ENCODE results near the gene KIF18B. TPM values are rescaled to one million over a fixed set of nuclear protein-coding genes. Genes with fewer than 3 reads are reported as not detected.
A peak's percentile ranks its signal among the peaks of the same experiment; 100 is the strongest.

Gene KIF18B
- 87.3 and 93.1 TPM in 2 replicates for total RNA-seq
- long read RNA-seq, partial matches to known transcripts, result 1 of 7 reads
- long read RNA-seq, other reads (novel, unspliced or antisense), result 6 of 7 reads

- Mint-ChIP-seq H3K27me3 (ENCODE audit: low read depth) (no peaks in the 10 kb centered on the region), H3K4me1 (peaks cover 25% of the 10 kb centered on the region), H3K27ac (ENCODE audit: unreplicated experiment) (peak within 1 kb of the TSS; percentile 94), H3K9me3 (no peaks in the 10 kb centered on the region), H3K4me3 (peak within 1 kb of the TSS; percentile 92), H3K36me3 (ENCODE audit: low read depth) (peaks cover 9% of the 10 kb centered on the region)
- peak; percentile 88 for DNase-seq (ENCODE audit: low read depth, low spot score)
- peak; percentile 15 for TF ChIP-seq CTCF (conservative IDR thresholded peaks at IDR 0.05)
Measured at GRCh38 chr17:44947461-44948314, at the start of gene KIF18B. Gene KIF18B, minus strand, starts transcription at chr17:44947773. Its CDS starts 11,429 bp downstream, at chr17:44936344.

- no peak for DNase-seq (ENCODE audit: low read depth, low spot score)
- Mint-ChIP-seq H3K27me3 (ENCODE audit: low read depth) (peaks cover 3% of the 10 kb centered on the region), H3K9me3 (peaks cover 6% of the 10 kb centered on the region), H3K4me1 (no peaks in the 10 kb centered on the region), H3K4me3 (no peak overlapping the region), H3K27ac (ENCODE audit: unreplicated experiment) (no peak overlapping the region), H3K36me3 (ENCODE audit: low read depth) (peaks cover 6% of the 10 kb centered on the region)
- TF ChIP-seq CTCF (conservative IDR thresholded peaks at IDR 0.05), result no peak
Measured at GRCh38 chr17:44996304-44996703, 48.7 kb upstream of the KIF18B start.

GRCh38 chr17:44995436-44996001, 47.9 kb upstream of the KIF18B start:
- Mint-ChIP-seq H3K4me3 (no peak overlapping the region), H3K9me3 (peaks cover 6% of the 10 kb centered on the region), H3K4me1 (no peaks in the 10 kb centered on the region), H3K36me3 (ENCODE audit: low read depth) (peaks cover 3% of the 10 kb centered on the region), H3K27ac (ENCODE audit: unreplicated experiment) (no peak overlapping the region), H3K27me3 (ENCODE audit: low read depth) (peaks cover 3% of the 10 kb centered on the region)
- TF ChIP-seq CTCF (conservative IDR thresholded peaks at IDR 0.05), result no peak
- no peak for DNase-seq (ENCODE audit: low read depth, low spot score)

- no peak overlapping the region for H3K27ac Mint-ChIP-seq (ENCODE audit: unreplicated experiment)
- no peaks in the 10 kb centered on the region for H3K9me3 Mint-ChIP-seq
- peaks cover 3% of the 10 kb centered on the region for H3K27me3 Mint-ChIP-seq (ENCODE audit: low read depth)
- peaks cover 2% of the 10 kb centered on the region for H3K36me3 Mint-ChIP-seq (ENCODE audit: low read depth)
- DNase-seq (ENCODE audit: low read depth, low spot score), result no peak
- no peak overlapping the region for H3K4me3 Mint-ChIP-seq
- TF ChIP-seq CTCF (conservative IDR thresholded peaks at IDR 0.05), result no peak
- H3K4me1 Mint-ChIP-seq, result peaks cover 4% of the 10 kb centered on the region
Measured at GRCh38 chr17:44992242-44992939, 44.8 kb upstream of the KIF18B start.

GRCh38 chr17:44990994-44991393, 43.4 kb upstream of the KIF18B start:
- no peak for TF ChIP-seq CTCF (conservative IDR thresholded peaks at IDR 0.05)

More at GRCh38 chr17:44990994-44991393, 43.4 kb upstream of the KIF18B start:
- H3K27me3 Mint-ChIP-seq (ENCODE audit: low read depth), result peaks cover 5% of the 10 kb centered on the region
- no peak overlapping the region for H3K4me3 Mint-ChIP-seq
- H3K9me3 Mint-ChIP-seq, result no peaks in the 10 kb centered on the region
- peaks cover 2% of the 10 kb centered on the region for H3K36me3 Mint-ChIP-seq (ENCODE audit: low read depth)
- H3K4me1 Mint-ChIP-seq, result peaks cover 9% of the 10 kb centered on the region
- no peak for DNase-seq (ENCODE audit: low read depth, low spot score)
- no peak overlapping the region for H3K27ac Mint-ChIP-seq (ENCODE audit: unreplicated experiment)
